ENCODE results near the gene TIPARP. TPM values are rescaled to one million over a fixed set of nuclear protein-coding genes. Genes with fewer than 3 reads are reported as not detected.

The TIPARP gene
- total RNA-seq, 1 donor from 2014 or later = 31.3 TPM

- no peak for TF ChIP-seq CTCF (IDR thresholded peaks at IDR 0.05)
- no peaks in the 10 kb centered on the region for H3K9me3 Mint-ChIP-seq
- no peak overlapping the region for H3K27ac Mint-ChIP-seq
- DNase-seq = no peak
- intact Hi-C loops (cut with micrococcal nuclease) = no loop called here
- ChIA-PET POLR2A (interaction anchor here (1.0 kb wide), 1 partner anchor 421 kb away, joined by 3 read pairs; no protein-coding TSS in a partner anchor), CTCF (no interaction called here)
- no peaks in the 10 kb centered on the region for H3K27me3 Mint-ChIP-seq
- H3K36me3 Mint-ChIP-seq (ENCODE audit: low read depth) = no peaks in the 10 kb centered on the region
- no peak for ATAC-seq (ENCODE audit: low read depth)
- no peak overlapping the region for H3K4me3 Mint-ChIP-seq
- H3K4me1 Mint-ChIP-seq = peaks cover 42% of the 10 kb centered on the region
These were observed 6.2 kb upstream of the TIPARP start for GRCh38 chr3:156668073-156668763.

- Mint-ChIP-seq H3K4me1 (peaks cover 37% of the 10 kb centered on the region), H3K4me3 (no peak overlapping the region), H3K27ac (no peak overlapping the region), H3K9me3 (no peaks in the 10 kb centered on the region), H3K27me3 (no peaks in the 10 kb centered on the region), H3K36me3 (ENCODE audit: low read depth) (peaks cover under 1% of the 10 kb centered on the region)
- ChIA-PET CTCF (interaction anchor here (0.7 kb wide), 1 partner anchor 459 kb away, joined by 3 read pairs; no protein-coding TSS in a partner anchor), POLR2A (no interaction called here)
- intact Hi-C loops (cut with micrococcal nuclease) = loop anchor here (5.0 to 10.0 kb wide), 2 partner anchors 325 to 798 kb away; partner anchors contain the start of gene GMPS
- no peak for TF ChIP-seq CTCF (IDR thresholded peaks at IDR 0.05)
- DNase-seq (no peak), ATAC-seq (ENCODE audit: low read depth) (no peak)
These were observed 4.3 kb upstream of the TIPARP start for GRCh38 chr3:156670077-156670476.

GRCh38 chr3:156670652-156671051 lies 3.7 kb upstream of the TIPARP start:
- H3K9me3 Mint-ChIP-seq = no peaks in the 10 kb centered on the region
- DNase-seq = no peak
- ATAC-seq (ENCODE audit: low read depth) = no peak
- H3K36me3 Mint-ChIP-seq (ENCODE audit: low read depth) = peaks cover 2% of the 10 kb centered on the region
- H3K4me1 Mint-ChIP-seq = peaks cover 31% of the 10 kb centered on the region
- H3K4me3 Mint-ChIP-seq = no peak overlapping the region
- H3K27ac Mint-ChIP-seq = no peak overlapping the region
- no peaks in the 10 kb centered on the region for H3K27me3 Mint-ChIP-seq
- no peak for TF ChIP-seq CTCF (IDR thresholded peaks at IDR 0.05)
- intact Hi-C loops (cut with micrococcal nuclease) = loop anchor here (5.0 to 10.0 kb wide), 2 partner anchors 326 to 798 kb away; partner anchors contain the start of gene GMPS
- POLR2A ChIA-PET = interaction anchor here (0.8 kb wide), 1 partner anchor 116 kb away, joined by 4 read pairs; the partner anchor contains the start of gene SSR3
- CTCF ChIA-PET = interaction anchor here (0.7 to 1.5 kb wide), 3 partner anchors 129 to 458 kb away, joined by 3 to 5 read pairs (median 4); no protein-coding TSS in a partner anchor

GRCh38 chr3:156673732-156674045 lies 701 bp upstream of the TIPARP start:
- Mint-ChIP-seq H3K27me3 (no peaks in the 10 kb centered on the region), H3K4me1 (peaks cover 43% of the 10 kb centered on the region), H3K9me3 (no peaks in the 10 kb centered on the region), H3K27ac (peak overlapping the region; percentile 97), H3K36me3 (ENCODE audit: low read depth) (peaks cover 18% of the 10 kb centered on the region), H3K4me3 (peak overlapping the region; percentile 92)
- POLR2A ChIA-PET = interaction anchor here (0.6 to 5.0 kb wide), 18 partner anchors 9 to 502 kb away, joined by 3 to 70 read pairs (median 4); partner anchors contain the start of genes CCNL1 and SSR3
- ATAC-seq (ENCODE audit: low read depth) = no peak
- intact Hi-C loops (cut with micrococcal nuclease) = loop anchor here (1.0 to 10.0 kb wide), 18 partner anchors 8 to 819 kb away; partner anchors contain the start of genes CCNL1, GMPS, LEKR1 and SLC33A1
- no peak for DNase-seq
- CTCF ChIA-PET = interaction anchor here (0.6 to 5.0 kb wide), 16 partner anchors 9 to 463 kb away, joined by 3 to 42 read pairs (median 4); partner anchors contain the start of gene SSR3
- TF ChIP-seq CTCF (IDR thresholded peaks at IDR 0.05) = no peak

Measured in activated B cell treated with CpG ODN at 0.5 μM for 24 hours (primary cell).